HG02623 (cell line): ENCODE data around the gene GORASP1.
A peak's percentile ranks its signal among the peaks of the same experiment; 100 is the strongest.

Source experiments
- ATAC-seq: cut with Tn5 transposase; IDR thresholded peaks from one replicate; pipeline ENCODE4 v1.9.1; 2021; ENCODE audit warnings: moderate library complexity; ENCODE audit not compliant: unreplicated experiment

Gene GORASP1

GRCh38 chr3:39107388-39108199 is at the start of gene GORASP1, which contains the start of gene TTC21A:
GORASP1 (minus strand) TSS chr3:39107627; CDS start chr3:39107541, 86 bp downstream.
TTC21A (plus strand) TSS chr3:39107680; CDS start chr3:39107838, 158 bp downstream.
- ATAC-seq, result peak; percentile 55

GRCh38 chr3:39156421-39156820 is 49.0 kb upstream of the GORASP1 start:
- ATAC-seq, result no peak

- no peak for ATAC-seq
Observed at GRCh38 chr3:39154280-39155021, 47.0 kb upstream of the GORASP1 start.

DNA sequence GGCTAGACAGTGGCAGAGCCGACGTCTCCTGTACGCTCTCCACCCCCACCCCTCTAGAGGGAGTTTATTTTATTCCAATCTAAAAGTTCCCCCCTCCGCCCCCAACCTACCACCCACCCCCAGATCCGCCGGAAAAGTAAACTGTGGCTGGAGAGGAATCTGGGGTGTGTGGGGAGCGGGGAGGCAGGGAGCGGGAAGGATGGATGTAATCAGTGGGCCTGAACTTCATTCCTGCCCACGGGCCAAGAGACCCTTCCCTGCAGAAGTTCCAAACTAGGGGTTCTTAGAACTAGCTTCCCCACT is 46.5 kb upstream of the GORASP1 start:
- ATAC-seq, result no peak

DNA sequence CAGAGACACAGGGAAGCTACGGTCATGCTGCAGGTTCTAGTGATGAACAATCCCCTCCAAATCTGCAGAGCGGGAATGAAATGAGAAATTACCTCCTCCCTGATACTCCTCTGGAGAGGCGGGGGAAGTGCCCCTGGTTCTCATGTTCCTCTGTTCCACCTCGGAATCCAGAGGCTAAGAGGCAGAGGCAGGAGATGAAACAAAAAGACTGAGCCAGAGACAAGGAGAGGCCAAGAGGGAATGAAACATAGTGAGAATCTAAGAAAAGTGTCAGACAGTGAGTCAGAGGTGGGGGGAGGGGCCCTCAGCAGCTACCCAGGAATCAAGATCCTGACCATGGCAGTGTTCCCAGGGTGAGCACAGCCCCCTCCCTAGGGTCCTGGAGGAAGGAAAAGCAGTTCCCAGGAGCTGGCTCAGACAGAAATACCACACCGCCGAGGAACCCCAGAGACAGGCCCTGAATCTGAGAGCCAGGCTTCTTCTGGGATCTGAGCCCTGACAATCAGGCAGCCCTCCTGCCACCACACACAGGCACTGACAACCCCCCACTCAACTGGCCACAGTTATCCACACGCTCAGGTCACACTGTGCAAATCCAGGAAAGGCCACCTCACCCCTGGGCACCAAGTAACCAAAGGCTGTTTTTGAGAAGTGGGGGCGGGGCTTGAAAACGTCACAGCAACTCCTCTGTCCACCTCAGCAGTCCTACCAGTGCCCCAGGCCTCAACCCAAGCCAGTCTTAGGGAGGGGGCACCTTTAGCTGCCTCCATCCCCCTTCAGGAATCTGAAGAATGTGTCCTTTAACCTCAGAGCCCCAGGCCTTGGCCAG is 43.6 kb upstream of the GORASP1 start:
- ATAC-seq, result no peak

DNA sequence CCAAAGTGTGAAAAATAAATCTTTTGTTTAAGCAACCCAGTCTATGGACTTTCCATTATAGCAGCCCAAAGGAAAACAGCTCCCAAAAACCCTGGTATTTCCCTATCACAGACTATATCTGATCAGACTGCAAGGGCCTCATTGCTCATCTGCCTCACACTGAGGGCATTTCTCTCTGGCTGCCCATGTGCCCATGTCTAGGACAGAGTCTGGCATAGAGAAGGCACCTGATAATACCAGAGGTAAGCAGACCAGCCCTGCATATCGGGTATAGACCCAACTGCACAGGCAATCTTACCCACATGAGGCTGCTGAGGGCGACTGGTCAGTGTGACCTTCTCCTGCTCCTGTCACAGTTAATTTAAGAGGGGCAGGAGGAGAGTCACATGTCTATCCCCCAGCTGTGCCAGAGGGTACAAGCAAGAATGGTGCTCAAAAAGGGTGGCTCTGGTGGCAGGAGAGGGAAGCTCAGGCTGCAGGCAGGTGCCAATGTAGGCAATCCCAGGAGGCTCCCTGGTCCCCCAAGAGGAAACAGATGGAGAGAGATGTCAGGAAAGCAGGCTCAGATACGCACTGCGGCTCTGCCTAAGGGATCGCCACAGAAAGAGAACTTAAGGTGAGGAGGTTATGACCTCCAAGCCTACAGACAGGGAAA is 42.8 kb upstream of the GORASP1 start:
- ATAC-seq, result no peak

DNA sequence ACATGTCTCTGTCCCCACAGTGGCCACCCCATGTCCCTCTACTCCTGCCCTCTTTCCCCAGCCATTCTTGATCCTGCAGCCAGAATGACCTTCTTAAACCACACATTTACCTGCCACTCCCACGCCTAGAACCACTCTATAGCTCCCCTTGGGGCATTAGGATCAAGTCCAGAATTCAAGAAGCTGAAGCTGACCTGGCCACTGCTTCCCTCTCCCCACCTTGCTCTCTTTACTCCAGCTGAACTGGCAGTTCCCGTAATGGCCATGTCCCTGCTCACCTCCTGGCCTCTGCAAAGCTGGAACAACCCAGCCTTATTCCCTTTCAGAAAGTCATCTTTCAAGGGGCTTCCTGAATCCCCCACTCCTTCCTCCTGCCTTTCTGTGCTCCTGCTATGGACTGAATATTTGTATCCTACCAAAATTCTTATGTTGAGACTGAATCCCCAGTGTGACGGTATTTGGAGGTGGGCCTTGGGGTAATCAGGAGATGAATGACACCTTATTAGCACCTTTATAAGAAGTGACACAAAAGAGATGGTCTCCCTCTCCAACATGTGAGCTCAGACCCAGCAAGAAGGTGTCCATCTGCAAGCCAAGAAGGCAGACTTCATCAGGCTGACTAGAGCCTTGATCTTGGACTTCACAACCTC is 42.2 kb upstream of the GORASP1 start:
- no peak for ATAC-seq

DNA sequence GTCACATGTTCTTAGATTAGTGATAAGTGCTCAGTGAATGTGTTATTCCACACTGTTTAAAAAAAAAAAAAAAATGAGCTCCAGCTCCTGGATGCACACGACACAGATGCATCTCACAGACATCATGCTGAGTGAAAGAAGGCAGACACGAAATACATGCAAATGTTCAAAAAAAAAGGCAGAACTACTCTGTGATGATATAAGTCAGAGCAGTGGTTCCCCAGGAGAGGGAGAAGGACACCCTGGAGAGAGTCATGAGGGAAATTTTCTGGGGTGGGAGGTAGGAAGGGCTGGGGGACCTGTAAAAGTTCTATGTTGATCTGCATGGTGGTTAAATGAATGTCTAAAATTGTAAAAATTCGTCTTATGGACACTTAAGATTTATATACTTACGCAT is 41.6 kb upstream of the GORASP1 start:
- no peak for ATAC-seq

DNA sequence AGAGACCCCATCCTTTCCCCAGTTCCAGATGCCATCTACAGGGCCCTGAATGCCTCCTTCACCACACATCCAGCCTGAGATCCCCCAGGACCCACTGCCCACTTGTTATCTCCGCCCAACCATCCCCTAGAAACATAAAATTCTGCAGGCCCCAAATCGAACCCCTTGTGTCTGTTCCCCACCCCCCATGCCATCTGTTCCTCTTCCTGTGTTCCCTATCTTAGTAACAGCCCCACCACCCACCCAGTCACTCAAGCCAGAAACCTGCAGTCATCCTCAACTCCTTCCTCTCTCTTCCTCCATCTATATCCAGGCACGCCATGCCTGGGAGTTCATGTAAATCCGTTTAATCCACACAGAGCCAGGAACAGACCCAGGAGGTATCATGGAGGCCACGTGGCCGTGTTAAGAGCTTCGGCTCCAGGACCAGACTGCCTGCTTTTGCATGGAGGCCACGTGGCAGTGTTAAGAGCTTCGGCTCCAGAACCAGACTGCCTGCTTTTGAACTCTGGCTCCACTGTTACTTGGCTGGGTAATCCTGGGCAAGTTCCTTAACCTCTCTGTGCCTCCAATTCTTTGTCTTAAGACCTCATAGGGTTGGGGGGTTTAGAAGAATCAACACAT is 41.1 kb upstream of the GORASP1 start:
- ATAC-seq, result no peak

DNA sequence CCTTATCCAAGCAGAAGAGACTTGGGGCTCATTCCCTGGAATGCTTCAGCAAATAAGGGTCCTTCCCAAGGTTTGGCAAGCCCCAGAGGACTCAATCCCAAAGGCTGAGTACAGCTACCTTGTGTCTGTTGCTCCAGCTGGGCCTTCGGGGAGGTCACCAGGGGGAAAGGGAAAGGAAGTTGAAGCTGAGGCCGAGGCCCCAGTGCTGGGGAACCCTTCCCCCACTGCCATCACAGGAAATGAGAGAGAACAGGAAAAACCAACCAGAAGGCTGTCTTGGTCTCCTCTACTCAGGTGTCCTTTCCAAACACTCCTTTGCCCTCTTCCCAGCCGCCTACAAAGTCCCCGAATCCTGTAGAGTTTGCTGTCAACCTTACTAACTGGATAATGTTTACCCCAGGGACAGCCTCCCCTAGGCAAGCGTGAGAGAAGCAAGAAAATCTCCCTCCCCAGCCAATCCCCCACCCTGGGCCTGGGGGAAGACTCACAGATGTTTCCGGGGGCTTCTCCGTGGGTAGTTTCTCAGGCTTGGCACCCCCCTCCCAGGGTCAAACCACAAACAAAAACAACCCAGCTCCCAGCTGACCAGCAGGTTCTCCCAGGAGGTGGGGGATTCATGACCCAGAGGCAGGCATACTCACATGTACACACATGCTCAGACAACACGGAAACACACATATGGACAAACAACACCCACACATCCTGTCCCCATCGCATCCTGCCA is 40.4 kb upstream of the GORASP1 start:
- ATAC-seq, result peak; percentile 21

DNA sequence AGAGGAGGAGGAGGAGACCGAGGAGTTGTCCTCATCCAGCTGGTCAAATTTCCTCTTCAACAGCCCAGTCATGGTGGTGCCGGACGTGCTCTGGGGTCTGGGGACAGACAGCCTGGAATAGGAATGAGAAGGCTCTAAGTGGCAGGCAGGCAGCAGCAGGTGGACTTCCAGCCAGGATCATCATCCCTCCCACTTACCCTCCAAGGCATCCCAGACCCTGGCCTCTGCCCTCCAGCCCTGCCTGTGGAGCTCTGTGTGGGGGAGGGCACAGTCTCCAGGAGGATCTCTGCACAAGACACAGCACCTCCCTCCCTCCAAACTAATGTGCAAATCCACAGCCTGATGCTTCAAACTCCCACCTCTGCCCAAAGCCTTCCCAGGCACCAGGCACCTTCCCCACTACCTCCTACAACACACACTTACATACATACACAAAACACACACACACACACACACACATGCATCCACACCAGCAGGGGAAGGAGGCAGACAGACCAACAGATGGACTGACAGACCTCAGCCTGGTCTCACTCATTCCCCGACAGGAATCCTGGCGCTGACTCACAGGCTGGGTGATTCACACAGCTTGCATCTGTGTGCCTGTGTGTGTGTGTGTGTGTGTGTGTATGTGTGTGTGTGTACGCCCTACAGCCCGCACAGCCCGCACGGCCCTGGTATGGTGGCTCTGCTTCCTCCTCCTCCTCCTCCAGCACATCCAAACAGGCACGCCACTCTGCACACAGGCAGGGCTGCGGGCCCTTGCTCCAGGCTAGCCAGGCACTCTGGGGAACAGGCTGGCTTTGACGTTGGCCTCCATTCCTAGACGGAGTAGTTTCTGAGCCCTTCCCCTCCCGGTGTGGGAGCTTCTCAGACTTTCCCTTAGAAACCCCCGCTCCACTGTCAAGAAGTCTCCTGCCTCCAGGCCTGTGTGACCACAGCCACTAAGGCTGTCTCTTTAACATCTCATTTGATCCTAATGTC is 39.5 kb upstream of the GORASP1 start:
- no peak for ATAC-seq

GRCh38 chr3:39146083-39146501 is 38.7 kb upstream of the GORASP1 start:
- no peak for ATAC-seq

GRCh38 chr3:39144748-39145380 is 37.4 kb upstream of the GORASP1 start:
- ATAC-seq, result no peak

GRCh38 chr3:39144095-39144747 is 36.8 kb upstream of the GORASP1 start:
- ATAC-seq, result no peak

GRCh38 chr3:39143051-39143885 is 35.8 kb upstream of the GORASP1 start:
- ATAC-seq, result no peak

GRCh38 chr3:39142067-39142466 is 34.6 kb upstream of the GORASP1 start:
- no peak for ATAC-seq
